Coronary artery (tissue), 2 donors: ENCODE data around the gene MTRF1.
"Not testable (repeated sequence)": the region's sequence is repeated elsewhere in the genome, so short reads cannot be mapped to it uniquely, and the experiment has no call there.

Experiments
- DNase-seq: peaks from one replicate; pipeline ENCODE4 v3.0.0-alpha.2; 2017; ENCODE audit warnings: low spot score
- H3K27ac ChIP-seq, 2 donors: fragments of 200-600 bp; sonication (generic); one replicate each; pipeline ENCODE4 v1.5.1; 2016 to 2019
- H3K4me3 ChIP-seq: fragments of 200-600 bp; sonication (generic); 2 replicates; pipeline ENCODE4 v1.5.1; 2016; ENCODE audit warnings: mild to moderate bottlenecking, moderate library complexity
- CTCF ChIP-seq: fragments of 200-600 bp; sonication (generic); IDR thresholded peaks from one replicate; pipeline ENCODE4 v1.5.1; 2019; ENCODE audit warnings: antibody characterized with exemption

Gene MTRF1

GRCh38 chr13:41294914-41295313 is 31.5 kb upstream of the MTRF1 start:
- no peak for DNase-seq
- H3K27ac ChIP-seq, result no peak overlapping the region

DNA sequence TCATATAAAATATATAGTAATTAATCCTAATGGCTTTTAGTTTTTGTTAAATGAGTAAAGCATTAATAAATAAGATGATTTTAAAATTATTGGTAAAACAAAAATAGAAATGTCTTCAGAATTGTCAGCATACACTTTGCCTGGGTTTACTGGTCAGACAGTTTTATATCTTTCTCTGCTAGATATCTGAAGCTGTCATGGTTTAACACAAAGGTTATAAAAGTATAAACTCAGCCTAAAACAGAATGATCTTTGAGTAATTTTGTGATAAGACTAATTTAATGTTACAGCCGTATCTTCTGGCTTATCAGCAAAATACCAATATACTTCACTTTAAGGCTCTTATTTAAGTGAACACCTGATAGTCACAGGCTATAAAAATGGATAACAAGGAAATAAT is 29.9 kb upstream of the MTRF1 start:
- no peak for DNase-seq
- no peak overlapping the region for H3K27ac ChIP-seq
- no peak for TF ChIP-seq CTCF
- no peak overlapping the region for H3K4me3 ChIP-seq

More at GRCh38 chr13:41294914-41295313, 31.5 kb upstream of the MTRF1 start:
- TF ChIP-seq CTCF, result no peak
- no peak overlapping the region for H3K4me3 ChIP-seq

DNA sequence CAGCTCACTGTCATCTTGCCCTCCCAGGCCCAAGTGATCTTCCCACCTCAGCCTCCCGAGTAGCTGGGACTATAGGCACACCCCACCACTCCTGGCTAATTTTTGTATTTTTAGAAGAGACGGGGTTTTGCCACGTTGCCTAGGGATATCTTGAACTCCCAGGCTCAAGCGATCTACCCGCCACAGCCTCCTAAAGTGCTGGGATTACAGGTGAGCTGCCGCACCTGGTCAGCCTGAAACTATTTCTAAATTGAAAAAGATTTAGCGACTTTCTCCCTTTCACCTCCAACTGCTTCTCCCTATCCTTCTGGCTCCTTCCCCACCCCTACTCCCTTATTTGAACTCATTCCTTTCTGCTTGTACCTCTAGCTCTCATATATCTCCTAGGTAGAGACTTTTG is 27.9 kb upstream of the MTRF1 start:
- TF ChIP-seq CTCF, result no peak
- Histone ChIP-seq H3K27ac (no peak overlapping the region), H3K4me3 (no peak overlapping the region)
- DNase-seq, result no peak

DNA sequence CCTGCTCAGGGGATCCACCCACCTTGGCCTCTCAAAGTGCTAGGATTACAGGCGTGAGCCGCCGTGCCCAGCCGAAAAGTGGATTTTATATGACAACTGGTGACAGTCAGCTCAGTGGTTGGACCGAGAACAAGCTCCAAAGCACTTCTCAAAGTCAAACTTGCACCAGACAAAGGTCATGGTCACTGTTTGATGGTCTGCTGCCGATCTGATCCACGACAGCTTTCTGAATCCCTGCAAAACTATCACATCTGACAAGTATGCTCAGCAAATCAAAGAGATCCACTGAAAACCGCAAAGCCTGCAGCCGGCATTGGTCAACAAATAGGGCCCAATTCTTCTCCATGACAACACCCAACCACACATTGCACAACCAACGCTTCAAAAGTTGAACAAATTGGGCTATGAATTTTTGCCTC is 26.1 kb upstream of the MTRF1 start:
- H3K4me3 ChIP-seq, result no peak overlapping the region
- TF ChIP-seq CTCF, result no peak
- no peak overlapping the region for H3K27ac ChIP-seq
- DNase-seq, result no peak

GRCh38 chr13:41286370-41286769 is 23.0 kb upstream of the MTRF1 start:
- H3K27ac ChIP-seq, result no peak overlapping the region
- DNase-seq, result no peak
- no peak overlapping the region for H3K4me3 ChIP-seq
- TF ChIP-seq CTCF, result no peak

DNA sequence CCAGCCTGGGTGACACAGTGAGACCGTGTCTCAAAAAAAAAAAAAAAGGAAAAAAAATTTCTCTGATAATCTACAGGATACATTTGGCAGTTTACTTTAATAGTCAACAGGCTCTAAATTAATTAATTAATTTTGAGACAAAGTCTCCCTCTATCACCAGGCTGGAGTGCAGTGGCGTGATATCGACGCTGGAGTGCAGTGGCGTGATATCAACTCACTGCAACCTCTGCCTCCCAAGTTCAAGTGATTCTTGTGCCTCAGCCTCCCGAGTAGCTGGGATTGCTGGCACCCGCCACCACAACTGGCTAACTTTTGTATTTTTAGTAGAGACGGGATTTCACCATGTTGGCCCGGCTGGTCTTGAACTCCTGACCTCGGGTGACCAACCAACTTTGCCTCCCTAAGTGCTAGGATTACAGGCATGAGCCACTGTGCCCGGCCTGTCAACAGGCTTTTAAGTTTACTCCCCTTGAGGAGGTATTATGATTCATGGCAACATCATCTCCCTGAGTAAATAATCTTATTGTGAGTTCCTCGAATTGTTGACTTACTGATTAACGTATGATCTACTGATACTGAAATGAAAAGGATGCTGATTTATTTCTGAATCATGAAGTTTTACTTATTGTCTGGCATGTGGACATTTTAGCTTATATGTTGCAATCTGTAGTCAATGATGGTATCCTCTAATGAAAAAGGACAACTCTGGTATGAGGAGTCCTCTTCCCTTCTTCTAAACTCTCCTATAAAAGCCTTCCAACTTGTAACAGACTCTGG is 21.3 kb upstream of the MTRF1 start:
- no peak for DNase-seq
- no peak for TF ChIP-seq CTCF
- Histone ChIP-seq H3K27ac (no peak overlapping the region), H3K4me3 (no peak overlapping the region)

DNA sequence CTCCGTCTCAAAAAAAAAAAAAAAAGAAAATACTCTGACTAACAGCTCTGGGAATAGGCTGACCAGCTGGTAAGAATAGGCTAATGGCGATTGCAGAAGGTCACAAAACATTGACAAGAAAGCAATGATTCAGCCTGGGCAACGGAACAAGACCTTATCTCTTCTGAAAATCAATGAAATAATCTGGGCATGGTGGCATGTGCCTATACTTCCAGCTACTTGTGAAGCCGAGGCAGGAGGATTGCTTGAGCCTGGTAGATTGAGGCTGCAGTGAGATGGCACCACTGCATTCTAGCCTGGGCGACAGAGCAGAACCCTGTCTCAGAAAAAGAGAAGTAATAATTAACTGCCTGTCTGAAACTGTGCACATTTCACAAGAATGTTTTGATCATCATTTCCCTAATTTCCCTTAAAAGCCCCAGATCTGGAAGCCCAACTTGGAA is 18.8 kb upstream of the MTRF1 start:
- H3K27ac ChIP-seq, result no peak overlapping the region
- no peak for DNase-seq
- TF ChIP-seq CTCF, result no peak
- no peak overlapping the region for H3K4me3 ChIP-seq

DNA sequence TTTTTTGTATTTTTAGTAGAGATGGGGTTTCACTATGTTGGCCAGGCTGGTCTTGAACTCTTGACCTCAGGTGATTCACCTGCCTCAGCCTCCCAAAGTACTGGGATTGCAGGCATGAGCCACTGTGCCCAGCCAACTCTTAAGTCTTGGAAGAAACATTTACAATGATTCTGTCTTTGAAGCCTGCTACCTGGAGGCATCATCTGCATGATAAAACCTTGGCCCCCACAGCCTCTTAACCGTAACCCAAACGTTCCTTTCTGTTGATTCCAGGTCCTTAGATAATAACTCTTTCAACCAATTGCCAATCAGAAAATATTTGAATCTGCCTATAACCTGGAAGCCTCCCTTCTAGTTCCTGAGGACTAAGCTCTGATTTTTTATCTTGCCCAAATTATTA is 15.8 kb upstream of the MTRF1 start:
- not testable (repeated sequence) for H3K27ac ChIP-seq, H3K4me3 ChIP-seq, DNase-seq
